ENCODE results near the gene NFIC.

Gene NFIC

DNA sequence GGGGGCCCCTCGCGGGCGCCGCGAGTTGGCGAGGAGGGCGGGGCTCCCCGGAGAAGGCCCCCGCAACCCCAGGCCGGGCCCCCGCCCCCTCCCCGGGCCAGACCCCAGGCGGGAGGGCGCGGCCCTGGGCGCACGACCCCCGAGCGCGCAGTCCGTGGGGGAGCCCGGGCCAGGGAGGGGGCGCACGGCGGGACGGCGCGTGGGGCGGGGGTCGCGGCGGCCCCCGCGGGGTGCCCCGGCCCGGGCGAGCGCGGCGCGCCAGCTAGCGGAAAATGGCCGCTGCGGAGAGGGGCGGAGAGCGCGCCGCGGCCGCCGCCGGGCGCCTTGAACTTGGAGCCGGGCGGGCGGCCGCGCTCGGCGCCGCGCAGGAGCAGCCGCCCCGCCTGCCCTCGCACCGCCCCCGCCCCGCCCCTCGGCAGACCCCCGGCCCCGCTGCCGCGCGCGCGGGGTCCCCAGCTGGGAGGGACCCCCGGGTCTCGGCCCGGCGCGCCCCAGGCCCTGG, 6.4 kb upstream of the NFIC start:
- DNase-seq: no peak

DNA sequence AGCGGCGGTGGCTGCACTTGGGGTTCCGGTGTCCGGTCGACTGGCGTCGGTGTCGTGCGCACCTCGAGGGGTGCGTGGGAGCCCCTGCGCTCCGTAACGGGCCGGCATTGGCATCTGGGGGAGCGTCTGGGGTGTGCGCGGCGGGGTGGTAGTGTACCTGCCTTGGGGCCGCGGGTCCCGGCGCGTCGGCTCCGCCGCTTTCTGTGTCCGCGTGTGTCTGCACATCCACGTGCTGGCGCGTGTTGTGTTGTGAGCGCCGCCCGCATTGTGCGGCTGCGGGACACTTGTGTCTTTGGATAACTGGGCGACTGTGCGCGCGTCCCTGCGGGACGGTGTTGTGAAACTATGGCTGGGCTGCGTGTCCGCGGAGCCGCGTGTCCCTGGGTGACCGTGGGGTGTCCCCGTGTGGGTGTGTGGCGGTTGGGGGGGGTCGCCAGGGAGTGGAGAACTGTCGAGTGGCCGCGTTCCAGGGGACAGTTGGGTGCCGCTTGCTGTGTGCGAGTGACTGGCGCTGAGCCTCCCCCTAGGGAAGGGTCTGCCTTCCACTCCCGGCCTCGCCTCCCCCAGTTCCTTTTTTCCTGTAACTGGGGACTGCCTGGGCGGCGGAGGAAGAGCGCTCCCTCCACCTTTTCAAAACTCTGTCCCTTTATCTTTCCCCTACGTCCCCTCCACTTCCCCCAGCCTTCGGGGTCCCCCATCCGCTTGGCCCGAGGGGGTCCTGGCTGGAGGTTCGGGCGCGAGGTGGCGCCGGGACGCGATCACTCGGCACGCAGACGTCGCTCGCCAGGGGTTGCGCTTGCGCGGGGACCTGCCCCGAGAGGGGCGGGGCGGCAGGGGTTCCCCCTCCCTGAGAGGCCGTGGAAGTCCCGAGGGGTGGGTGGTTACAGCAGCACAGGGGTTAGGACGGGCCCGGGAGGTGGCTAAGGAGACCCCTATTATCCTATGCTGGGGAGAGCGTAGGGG, 5.7 kb upstream of the NFIC start:
- DNase-seq: no peak

DNA sequence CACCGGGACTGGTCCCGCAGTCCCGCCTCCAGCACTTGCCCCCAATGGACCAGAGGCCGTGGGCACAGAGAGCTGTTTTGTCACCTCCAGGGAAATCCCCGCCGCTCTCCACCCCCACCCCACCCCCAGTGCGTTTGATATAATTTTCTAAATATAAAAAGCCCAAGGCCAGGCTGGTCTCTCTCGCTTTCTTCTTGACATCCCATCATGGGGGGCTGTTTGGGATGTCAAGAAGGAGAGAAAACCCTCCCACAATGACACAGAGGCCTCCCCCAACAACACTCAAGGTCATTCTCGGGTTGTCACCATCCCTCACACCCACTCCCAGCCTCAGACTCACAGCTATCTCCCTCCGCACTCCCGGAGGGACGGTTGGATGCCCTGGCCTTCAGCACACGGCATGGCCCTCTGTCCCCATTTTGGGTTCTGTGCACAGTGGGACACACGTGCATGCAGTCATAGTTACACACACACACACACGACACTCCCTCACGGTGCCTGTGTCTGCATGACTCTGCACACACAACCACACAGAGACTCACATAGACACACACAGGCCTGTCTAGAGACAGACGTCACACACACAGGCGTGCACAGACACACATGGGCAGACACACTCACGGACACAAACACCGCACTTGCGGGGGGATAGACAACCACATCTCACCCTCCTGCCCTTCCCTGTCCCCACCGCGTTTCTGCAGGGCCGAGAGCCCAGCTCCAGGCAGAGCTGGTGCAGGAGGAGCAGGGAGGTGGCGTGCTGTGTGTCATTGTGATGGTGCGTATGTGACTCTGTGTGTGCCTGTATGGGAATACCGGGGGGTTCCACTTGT, 4.8 kb upstream of the NFIC start:
- no peak for DNase-seq

DNA sequence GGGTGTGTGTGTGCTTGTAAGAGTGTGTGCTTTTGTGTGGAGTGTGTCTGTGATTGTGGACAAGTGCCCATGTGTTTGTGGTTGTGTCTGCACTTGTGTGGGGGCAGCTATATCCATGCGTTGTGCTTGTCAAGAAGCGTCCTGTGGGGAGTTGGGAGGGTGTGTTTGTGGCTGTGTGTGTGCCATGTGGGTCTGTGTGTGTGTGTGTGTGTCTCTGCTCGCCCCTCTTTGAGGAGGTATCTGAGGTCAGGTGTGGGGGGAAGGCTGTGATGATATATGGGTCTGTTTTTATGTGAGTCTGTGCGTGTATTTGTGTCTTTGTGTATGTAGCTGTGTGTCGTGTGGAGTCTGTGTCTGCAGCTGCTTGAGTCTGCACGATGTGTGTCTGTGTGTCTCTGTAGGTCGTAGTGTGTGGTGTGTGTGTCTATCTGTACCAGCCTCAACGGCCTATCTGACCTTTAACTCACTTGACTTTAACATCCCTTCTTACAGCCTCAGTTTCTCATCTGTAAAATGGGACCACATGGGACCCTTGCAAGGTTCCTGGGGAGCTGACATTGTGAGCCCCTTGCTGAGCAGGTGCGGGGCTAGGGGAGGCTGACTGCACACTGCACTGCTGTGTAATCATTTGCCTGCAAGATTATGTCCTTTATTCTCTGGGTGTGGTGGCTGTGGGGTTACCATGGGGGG, 4.0 kb upstream of the NFIC start:
- no peak for DNase-seq

DNA sequence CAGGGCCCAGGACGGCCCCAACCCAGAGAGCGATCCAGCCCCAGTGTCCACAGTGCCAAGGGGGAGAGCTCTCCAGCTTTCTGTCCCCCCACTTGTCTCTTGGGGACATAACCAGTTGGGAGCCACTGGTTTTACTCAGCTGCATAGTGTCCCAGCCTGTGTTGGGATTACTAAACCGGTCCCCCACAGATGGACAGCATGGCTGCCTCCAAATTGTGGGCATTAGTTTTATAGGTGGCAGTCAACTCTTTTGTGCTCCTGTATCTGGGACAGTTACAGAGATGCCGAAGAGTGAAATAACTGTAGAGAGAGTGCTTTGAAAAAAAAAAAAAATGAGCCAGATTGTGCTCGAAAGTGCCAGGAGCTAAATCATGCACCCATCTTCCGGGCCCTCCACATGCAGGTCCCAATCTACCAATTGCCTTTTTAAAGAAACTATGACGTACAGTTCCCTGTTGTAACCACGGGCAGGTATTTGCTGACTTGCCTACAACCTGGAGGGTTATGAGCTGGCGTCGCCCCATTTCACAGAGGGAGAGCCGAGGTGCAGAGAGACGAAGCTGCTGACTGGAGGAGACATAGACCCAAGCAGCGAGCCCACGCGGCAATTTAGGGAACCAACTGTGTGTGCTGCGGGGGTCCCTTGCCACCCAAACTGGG, 2.4 kb upstream of the NFIC start:
- no peak for DNase-seq

DNA sequence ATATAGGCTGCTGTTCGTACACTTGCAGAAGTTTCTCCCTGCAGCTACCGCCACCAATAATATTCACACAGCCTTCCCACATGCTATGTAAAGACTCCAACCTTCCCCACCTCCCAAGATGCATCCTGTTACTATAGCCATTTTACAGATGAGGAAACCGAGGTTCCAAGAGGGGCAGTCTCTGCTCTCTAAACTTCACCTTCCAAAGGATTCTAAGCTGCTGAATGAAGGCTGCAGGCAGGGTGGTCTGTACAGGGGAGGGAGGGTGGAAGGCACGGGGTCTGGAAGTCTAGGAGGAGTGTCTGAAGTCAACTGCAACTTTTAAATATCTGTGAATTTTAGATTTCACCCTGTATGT, 1.9 kb upstream of the NFIC start:
- no peak for DNase-seq

DNA sequence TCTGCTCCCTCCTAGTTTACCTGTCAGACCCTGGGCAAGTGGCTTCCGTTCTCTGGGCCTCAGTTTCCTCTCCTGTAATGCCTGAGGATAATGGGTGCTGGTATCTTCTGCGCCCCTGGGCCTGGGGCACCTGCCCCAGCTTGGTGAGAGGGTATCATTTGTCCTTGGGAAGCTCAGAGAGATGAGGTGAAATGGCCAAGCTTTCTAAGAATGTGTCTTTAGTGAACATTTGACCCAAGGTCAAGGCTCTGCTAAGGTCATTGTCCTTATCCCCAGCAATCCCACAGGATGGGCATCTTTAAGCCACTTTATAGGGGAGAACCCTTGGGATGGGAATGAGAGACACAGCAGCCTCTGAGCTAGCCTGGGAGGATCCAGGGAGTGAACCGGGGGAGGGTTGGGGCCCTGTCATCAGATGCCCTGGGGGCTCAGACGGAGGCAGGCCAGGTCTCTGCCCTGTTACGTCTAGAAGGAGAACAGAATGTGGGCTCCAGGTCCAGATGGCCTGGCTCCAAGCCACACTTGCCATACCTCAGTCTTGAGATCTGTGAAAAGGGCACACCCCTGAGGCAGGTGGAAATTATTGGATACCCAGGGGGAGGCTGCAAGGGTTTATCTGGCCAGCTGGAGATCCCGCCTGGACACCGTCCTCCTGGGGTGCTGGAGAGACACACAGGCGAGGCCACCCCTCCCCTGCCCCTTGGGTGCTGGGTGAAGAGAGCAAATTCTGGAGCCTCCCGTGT, 1.1 kb upstream of the NFIC start:
- no peak for DNase-seq

DNA sequence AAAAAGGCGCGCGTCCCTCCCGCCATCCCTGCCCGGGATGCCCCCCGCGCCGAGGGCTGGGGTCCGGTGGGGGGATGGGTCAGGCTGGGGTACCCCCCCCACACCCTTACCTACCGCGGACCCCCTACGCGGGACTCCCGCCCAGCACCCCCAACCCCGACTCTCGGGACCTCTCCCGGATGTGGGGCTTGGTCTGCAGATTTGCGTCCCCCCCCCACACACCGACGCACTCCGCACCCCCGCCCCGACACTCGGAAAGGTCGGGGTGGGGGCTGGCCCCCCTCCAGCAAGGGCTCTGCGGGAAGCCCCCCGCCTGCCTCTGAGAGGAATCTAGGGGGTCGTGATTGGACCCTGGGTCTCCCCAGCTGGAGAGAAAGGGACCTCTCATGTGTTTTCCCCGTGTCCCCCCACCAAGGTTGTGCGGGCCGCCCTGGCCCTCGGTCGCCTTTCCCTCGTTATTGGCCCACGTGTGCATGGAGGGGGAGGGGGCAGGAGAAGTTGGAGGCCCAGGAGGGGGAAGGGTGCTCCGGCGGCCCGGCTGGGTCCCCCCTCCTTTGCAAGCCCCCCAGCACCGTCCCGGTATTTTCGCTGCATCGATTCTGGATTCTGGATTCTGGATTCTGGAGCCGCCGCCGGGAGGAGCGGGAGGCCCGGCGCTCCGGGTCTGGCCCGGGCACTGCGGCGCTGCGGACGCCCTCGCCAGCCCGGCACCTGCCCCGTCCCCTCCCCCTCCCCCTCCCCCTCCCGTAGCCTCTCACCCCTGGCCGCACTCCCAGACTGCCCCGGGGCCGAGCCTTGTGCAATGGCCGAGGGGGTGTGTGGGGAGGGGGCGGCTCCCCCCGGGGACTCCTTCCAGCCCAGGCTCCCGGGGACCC, 607 bp downstream of the NFIC start:
- DNase-seq: no peak

DNA sequence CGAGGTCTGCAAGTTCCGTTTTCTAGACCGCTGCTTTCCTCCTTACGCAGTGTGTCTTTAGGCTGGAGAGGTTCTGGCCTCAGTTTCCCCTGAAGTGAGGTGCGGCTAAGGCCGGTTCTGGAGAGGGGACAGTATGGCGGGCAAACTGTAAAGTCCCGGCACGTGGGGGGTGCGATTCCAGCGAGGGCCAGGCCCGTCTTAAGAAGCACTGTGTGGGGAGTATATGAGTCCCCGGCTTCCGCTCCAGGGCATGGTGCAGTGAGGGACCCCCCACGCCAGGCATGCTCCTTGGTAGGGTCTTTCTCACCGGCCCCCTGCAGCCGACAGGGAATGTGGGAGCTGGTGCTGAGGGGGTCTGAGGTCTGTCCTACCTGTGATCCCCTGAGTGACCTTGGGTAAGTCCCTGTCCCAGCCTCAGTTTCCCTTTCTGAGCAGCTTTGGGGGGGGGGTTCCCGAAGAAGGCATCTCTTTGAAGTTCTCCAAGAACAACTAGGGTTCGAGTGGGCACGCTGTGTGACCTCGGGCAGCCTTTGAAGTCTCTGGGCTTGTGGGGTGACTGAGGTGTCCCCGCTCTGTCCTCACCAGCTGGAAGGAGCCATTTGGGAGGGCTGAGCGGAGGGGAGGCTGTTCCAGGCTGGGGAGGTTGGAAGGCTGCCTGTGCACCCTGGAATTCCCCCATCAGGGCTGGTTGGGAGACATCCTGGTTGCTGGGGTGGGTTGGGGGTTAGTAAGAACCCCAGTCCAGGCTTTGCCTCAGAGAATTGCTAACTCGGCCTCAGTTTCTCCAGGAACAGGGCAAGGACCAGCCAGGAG, 1.5 kb downstream of the NFIC start:
- no peak for DNase-seq

DNA sequence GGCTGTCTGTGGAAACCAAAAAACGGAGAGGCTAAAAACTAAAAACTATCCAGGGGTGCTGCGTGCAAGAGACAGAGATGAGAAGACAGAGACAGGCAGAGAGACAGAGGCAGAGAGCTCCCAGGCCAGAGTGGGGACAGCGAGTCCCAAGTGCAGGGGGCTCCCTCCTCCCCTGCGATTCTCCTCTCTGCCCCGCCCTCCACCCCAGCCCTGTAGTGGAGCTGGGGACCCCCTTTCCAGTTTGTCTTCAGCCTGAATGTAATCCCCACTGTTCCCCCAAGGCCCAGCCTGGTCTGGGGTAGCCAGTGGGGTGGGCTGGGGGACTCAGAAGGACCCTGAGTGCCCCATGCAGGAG, 2.0 kb downstream of the NFIC start:
- DNase-seq: no peak

DNA sequence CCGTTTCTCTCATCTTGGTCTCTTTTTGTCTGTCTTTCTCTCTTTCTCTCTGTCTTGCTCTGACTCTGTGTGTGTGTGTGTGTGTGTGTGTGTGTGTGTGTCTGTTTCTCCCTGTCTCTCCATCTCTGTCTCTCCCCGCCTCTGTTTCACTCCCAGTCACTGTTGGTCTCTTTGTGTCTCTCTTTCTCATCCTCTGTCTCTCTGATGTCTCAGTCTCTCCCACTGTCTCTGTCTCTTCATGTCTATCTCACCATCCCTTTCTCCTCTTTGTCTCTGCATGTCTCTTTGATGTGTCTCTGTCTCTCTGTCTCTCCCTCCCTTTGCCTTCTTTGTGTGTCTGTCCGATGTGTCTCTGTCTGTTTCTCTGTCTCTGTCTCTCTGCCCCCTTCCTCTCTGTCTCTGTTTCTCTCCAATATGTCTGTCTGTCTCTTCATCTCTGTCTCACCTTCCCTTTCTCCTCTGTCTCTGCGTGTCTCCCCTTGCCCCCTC, 2.5 kb downstream of the NFIC start:
- no peak for DNase-seq

DNA sequence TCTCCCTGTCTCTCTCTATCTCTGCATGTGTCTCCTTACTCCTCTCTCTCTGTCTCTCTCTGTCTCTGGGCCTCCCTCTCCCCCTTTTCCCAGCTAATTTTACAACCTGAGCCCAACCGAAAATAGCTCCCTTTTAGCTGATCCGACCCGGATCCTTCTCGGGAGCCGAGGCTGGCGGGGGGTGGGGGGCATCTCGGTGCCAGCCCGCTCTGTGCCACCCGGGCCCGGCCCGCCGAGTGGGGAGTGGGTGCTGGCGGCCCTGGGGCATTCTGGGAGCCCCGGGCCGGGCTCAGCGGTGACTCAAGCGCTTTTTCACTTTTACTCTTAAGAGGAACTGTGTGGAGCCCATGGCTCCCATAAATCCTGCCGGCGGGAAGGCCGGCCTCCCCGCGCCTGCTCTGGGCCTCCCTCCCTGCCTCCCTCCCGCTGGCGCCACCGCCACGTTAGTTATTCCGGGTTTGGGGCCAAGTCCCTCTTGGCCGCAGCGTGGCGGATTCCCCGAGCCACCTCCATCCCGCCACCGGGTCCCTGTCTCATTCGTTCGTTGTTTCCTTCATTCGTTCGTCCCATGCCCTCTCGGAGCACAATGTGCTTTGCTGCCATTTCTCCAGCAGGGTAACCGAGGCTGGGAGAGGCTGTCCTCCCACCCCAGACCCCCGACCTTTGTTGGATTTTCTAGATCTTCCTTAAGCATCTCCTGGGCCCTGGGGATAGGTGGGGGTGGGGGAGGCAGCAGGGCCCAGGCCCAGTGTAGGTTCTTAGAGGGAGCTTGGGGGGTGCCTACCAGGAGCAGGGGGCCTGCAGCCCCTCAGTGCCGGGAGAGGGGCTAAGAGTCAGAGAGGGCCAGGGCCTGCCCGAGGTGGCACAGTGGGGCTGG, 3.2 kb downstream of the NFIC start:
- no peak for DNase-seq

DNA sequence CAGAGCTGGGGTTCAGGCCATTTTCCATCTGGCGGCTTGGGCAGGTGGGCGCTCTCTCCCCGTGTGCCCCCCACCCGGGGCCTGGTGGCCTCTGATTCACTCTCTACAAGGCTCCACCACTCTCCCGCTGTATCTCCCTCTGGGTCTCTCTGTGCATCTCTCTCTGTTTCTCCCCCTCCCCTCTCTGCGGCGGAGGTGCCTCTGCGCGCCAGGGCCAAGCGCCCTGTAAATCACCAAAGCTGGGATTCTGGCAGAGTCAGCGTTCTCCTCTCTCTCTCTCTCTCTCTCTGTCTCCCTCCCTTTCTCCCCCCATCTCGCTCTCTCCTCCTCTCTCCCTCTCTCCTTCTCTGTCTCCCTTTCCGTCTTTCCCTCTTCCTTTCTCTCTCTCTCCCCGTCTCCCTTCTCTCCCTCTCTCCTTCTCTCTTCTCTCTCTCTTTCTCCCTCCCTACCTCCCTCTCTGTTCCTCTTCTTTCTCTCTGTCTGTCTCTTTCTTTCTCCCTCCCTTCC, 3.9 kb downstream of the NFIC start:
- no peak for DNase-seq

DNA sequence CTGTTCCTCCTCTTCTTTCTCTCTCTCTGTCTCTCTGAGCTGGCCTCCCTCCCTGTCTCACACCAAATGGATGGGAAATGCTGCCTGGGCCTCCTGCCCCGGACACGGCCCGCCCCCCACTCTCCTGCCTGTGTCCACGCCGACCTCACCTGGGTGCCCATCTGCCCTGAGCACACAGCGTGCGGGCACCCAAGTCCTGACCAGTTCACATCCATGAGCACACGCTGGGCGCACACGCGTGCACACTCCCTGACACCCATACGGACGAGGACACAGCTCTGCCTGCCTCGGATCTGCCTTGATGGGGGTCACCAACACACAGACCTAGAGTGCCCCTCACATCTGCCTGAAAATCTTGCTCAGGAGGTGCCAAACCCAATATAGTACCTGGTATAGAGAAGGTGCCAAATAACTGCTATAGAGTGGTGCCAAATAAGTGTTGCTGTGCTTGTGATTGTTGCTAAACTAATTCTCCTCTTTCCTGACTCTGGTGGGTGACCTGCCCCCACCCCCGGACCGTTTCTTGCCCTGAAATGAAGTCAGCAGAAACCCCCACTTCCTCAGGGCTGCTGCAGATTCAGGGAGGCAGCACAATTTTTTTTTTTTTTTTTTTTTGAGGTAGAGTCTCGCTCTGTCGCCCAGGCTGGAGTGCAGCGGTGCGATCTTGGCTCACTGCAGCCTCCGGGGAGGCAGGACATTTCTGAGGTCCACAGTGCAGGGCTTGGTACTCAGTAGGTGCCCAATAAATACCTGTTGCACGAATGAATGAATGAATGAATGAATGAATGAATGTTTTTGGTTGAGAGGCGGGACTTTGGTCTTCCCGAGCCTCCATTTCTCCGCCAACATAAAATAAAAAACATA, 4.6 kb downstream of the NFIC start:
- no peak for DNase-seq

DNA sequence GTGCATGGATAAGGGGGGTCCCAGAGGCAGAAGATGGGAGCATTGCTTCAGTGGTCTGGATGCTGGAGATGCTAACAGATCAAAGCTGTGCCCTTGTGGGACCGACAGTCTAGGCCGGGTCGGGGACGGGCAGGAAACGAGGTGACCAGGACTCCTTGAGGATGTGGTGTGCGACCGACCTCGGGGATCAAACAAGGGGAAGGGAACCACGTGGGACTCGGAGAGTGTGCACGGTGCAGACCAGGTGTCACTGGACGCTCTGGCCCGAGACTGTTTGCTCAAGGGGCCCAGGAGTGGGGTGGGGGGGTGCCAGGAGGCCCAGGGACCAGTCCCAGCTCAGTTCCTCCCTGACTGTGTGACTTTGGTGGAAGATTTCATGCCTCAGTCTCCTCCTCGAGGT, 6.0 kb downstream of the NFIC start:
- no peak for DNase-seq

DNA sequence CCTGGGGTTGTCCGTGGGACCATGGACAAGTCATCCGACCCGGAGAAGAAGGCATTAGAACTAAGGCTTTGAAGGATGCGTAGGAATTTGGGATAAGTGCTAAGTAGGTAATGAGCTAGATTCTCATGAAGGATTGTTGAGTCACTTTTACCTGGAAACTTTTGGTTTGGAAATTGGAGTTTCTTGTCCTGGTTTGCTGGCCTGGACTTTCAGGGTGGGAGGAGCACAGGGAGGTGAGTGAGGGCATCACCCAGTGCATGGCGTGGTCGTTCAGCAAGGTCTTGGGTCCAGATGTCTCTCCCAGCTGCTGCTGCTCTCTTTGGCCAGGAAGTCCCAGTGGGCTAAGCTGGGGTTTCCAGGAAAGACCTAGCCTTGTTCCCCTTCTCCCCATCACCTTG, 7.6 kb downstream of the NFIC start:
- no peak for DNase-seq

DNA sequence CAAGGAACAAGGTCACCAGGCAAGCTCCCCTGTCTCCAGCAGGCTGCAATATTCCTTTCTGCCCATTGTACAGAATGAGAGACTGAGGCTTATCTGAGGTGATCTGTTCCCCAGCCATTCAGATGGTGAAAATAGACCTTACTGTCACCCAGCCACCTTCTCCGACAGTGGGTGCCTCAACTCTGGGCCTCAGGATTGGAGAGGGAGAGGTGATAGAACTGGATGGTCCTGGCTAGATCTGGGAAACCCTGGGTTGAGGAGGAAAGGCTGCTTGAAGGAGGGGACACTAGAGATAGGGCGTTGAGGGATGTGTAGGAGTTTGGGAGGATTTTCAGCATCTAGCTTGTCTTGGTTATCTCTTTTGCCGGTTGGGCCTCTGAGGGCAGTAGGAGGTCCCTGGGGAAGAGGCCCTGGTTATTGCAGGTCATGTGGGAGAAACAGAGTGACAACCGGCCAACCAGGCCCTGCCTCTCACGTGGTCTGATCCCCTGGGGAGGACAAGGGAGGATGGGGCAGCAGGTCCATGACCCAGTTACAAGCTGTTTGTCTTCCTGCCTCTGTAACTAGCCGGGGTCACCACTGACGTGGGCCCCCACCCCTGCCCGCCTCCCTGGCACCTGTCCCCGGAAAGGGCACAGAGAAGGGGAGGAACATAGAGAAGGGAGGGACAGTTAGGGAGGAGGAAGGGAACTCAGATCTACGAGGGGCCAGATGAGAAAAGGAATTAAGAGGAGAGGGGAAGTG, 8.2 kb downstream of the NFIC start:
- DNase-seq: no peak

Measured in NCI-H187 treated with DMSO at 0.1 percent for 48 hours (cell line).